Measurements from ENCODE around the gene ARPC4. TPM values are rescaled to one million over a fixed set of nuclear protein-coding genes. Genes with fewer than 3 reads are reported as not detected.
A peak's percentile ranks its signal among the peaks of the same experiment; 100 is the strongest.

The ARPC4 gene
- total and polyA plus RNA-seq, 2 of the 13 experiments (the other 11 are each of a cell fraction or from before 2014, with no cell fraction given): 30.1 to 83.6 TPM

- in situ Hi-C loops (cut with HindIII; ENCODE audit: extremely low pct_ligation_motif_present, low pct_unique_long_range_greater_than_20kb) (no loop called here), intact Hi-C loops (cut with micrococcal nuclease; ENCODE audit: unreplicated experiment) (no loop called here)
- peak; percentile 50 for FAIRE-seq
- peak; percentile 86 for ATAC-seq
- DNase-seq (ENCODE audit: low spot score): peak; percentile 29
- H3K4me3 ChIP-seq (replicated peaks in 1 of 3; ENCODE audit: insufficient read depth in 1 of 3, low read depth in 2 of 3, low read length in 3 of 3): no peak overlapping the region
- H3K9ac ChIP-seq (ENCODE audit: insufficient read depth, low read depth, low read length): no peak overlapping the region
- no peak overlapping the region for H3K27ac ChIP-seq (ENCODE audit: extremely low read length, insufficient read depth, low read length)
- no peaks in the 10 kb centered on the region for H3K79me2 ChIP-seq (ENCODE audit: insufficient read depth, low read length)
- peaks cover 6% of the 10 kb centered on the region in 2 experiments; a peak in 3 of 5 replicates for H3K36me3 ChIP-seq (replicated peaks in 1 of 2; ENCODE audit: control insufficient read depth in 1 of 2, insufficient read depth in 2 of 2, low read length in 2 of 2)
- H3K4me2 ChIP-seq (ENCODE audit: low read depth, low read length): no peak overlapping the region
- 93% methylated on average over 20 of the region's 20 CpGs for WGBS (ENCODE audit: low lambda C conversion rate)
- H3K9me3 ChIP-seq (ENCODE audit: low read length): no peaks in the 10 kb centered on the region
- POLR2A ChIA-PET: interaction anchor here (1.1 kb wide), 1 partner anchor 8 kb away, joined by 3 read pairs; no protein-coding TSS in a partner anchor
- no peaks in the 10 kb centered on the region for H3K4me1 ChIP-seq (ENCODE audit: insufficient read depth, low read length)
- H4K20me1 ChIP-seq (ENCODE audit: insufficient read depth, low read length): no peaks in the 10 kb centered on the region
- CTCF ChIA-PET (ENCODE audit: low intra/inter-chr PET ratio, low total read pairs): no interaction called here
- BruUV-seq (replicated peaks): no TSS peak
- H2AFZ ChIP-seq (ENCODE audit: low read length): no peak overlapping the region
- H3K27me3 ChIP-seq (ENCODE audit: control insufficient read depth in 1 of 2, insufficient read depth in 2 of 2, low read length in 2 of 2): no peaks in the 10 kb centered on the region
- TF ChIP-seq ZBTB38 (CRISPR knock-in tag; IDR thresholded peaks at IDR 0.05): peak; percentile 38; the same call in 1 of the 2 replicates
- TF ChIP-seq FOXO4 (CRISPR knock-in tag; conservative IDR thresholded peaks at IDR 0.05): no peak
- no peak for TF ChIP-seq RFX1 (IDR thresholded peaks at IDR 0.05)
- TF ChIP-seq FOXP1 (IDR thresholded peaks at IDR 0.05): no peak
- no peak for TF ChIP-seq FOXP1 (CRISPR knock-in tag; IDR thresholded peaks at IDR 0.05)
- TF ChIP-seq ZNF547 (CRISPR knock-in tag; IDR thresholded peaks at IDR 0.05): no peak
- TF ChIP-seq TBX2 (CRISPR knock-in tag; IDR thresholded peaks at IDR 0.05; ENCODE audit: borderline replicate concordance): no peak
- TF ChIP-seq, protein P1, sequence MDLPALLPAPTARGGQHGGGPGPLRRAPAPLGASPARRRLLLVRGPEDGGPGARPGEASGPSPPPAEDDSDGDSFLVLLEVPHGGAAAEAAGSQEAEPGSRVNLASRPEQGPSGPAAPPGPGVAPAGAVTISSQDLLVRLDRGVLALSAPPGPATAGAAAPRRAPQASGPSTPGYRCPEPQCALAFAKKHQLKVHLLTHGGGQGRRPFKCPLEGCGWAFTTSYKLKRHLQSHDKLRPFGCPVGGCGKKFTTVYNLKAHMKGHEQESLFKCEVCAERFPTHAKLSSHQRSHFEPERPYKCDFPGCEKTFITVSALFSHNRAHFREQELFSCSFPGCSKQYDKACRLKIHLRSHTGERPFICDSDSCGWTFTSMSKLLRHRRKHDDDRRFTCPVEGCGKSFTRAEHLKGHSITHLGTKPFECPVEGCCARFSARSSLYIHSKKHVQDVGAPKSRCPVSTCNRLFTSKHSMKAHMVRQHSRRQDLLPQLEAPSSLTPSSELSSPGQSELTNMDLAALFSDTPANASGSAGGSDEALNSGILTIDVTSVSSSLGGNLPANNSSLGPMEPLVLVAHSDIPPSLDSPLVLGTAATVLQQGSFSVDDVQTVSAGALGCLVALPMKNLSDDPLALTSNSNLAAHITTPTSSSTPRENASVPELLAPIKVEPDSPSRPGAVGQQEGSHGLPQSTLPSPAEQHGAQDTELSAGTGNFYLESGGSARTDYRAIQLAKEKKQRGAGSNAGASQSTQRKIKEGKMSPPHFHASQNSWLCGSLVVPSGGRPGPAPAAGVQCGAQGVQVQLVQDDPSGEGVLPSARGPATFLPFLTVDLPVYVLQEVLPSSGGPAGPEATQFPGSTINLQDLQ (CRISPR knock-in tag; IDR thresholded peaks at IDR 0.05): no peak
- no peak for TF ChIP-seq CENPBD1 (CRISPR knock-in tag; IDR thresholded peaks at IDR 0.05; ENCODE audit: borderline replicate concordance, low read depth)
- no peak for TF ChIP-seq ARID2 (CRISPR knock-in tag; IDR thresholded peaks at IDR 0.05; ENCODE audit: borderline replicate concordance)
- no peak for TF ChIP-seq ZNF33A (CRISPR knock-in tag; IDR thresholded peaks at IDR 0.05; ENCODE audit: borderline replicate concordance)
- TF ChIP-seq KDM3A (CRISPR knock-in tag; IDR thresholded peaks at IDR 0.05; ENCODE audit: low read depth): no peak
- TF ChIP-seq RAD21 (CRISPR knock-in tag; IDR thresholded peaks at IDR 0.05): 0 out of 2 replicates have a peak, but pooled peaks have one; percentile 36
- peak; percentile 96 for TF ChIP-seq ZBTB33 (CRISPR knock-in tag; IDR thresholded peaks at IDR 0.05)
These were observed 34.1 kb downstream of the ARPC4 start for GRCh38 chr3:9826815-9827573.

All from HepG2 (cell line).